ENCODE measurements around the gene C1orf21. TPM values are rescaled to one million over a fixed set of nuclear protein-coding genes. Genes with fewer than 3 reads are reported as not detected.

Gene C1orf21
- total RNA-seq (2022; extraction: Qiagen RNA extraction; ENCODE audit: low read depth): 6.4 to 12.0 TPM (median 8.4 TPM) in 5 replicates

GRCh38 chr1:184386312-184387068, at the start of gene C1orf21:
Gene C1orf21 (plus strand): TSS chr1:184387029. CDS start chr1:184477510, 90,481 bp downstream.

